ENCODE results near the gene NLGN2.

GRCh38 chr17:7414837-7415236 is 7.2 kb downstream of the NLGN2 start:
- no peak for TF ChIP-seq CTCF (IDR thresholded peaks at IDR 0.05)
- TF ChIP-seq POLR2A (IDR thresholded peaks at IDR 0.05): no peak
- no peak for TF ChIP-seq EP300 (IDR thresholded peaks at IDR 0.05)
